ENCODE data around the gene ALK.

DNA sequence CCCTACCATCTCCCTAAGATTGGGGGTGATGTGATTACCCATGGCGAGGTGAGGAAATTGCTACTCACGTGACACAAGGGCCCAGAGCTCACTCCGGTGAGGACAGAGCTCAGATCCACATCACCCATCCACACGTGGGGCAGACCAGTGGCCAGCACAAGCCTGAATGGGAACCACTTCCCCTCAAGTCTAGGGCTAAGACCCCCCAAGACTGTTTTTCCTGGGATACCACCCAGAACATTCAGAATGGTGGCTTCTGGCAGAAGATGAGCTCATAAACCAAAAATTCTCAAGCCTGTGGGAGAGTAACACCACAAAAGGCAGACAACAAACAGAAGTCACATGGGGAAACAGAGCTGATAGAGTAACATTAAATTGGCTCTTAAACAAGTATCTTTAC lies 321.4 kb downstream of the ALK start:
- TF ChIP-seq, protein P1, sequence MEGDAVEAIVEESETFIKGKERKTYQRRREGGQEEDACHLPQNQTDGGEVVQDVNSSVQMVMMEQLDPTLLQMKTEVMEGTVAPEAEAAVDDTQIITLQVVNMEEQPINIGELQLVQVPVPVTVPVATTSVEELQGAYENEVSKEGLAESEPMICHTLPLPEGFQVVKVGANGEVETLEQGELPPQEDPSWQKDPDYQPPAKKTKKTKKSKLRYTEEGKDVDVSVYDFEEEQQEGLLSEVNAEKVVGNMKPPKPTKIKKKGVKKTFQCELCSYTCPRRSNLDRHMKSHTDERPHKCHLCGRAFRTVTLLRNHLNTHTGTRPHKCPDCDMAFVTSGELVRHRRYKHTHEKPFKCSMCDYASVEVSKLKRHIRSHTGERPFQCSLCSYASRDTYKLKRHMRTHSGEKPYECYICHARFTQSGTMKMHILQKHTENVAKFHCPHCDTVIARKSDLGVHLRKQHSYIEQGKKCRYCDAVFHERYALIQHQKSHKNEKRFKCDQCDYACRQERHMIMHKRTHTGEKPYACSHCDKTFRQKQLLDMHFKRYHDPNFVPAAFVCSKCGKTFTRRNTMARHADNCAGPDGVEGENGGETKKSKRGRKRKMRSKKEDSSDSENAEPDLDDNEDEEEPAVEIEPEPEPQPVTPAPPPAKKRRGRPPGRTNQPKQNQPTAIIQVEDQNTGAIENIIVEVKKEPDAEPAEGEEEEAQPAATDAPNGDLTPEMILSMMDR (IDR thresholded peaks at IDR 0.05), result no peak
- no peak for TF ChIP-seq ZFX (IDR thresholded peaks at IDR 0.05; ENCODE audit: borderline replicate concordance)

All from 22Rv1 (cell line).